GM18502 (cell line): ENCODE results near the gene DSP.

Source experiments
- ATAC-seq: cut with Tn5 transposase; IDR thresholded peaks from one replicate; pipeline ENCODE4 v1.9.1; 2021; ENCODE audit warnings: mild to moderate bottlenecking; ENCODE audit not compliant: unreplicated experiment, poor library complexity

DSP gene, protein sequence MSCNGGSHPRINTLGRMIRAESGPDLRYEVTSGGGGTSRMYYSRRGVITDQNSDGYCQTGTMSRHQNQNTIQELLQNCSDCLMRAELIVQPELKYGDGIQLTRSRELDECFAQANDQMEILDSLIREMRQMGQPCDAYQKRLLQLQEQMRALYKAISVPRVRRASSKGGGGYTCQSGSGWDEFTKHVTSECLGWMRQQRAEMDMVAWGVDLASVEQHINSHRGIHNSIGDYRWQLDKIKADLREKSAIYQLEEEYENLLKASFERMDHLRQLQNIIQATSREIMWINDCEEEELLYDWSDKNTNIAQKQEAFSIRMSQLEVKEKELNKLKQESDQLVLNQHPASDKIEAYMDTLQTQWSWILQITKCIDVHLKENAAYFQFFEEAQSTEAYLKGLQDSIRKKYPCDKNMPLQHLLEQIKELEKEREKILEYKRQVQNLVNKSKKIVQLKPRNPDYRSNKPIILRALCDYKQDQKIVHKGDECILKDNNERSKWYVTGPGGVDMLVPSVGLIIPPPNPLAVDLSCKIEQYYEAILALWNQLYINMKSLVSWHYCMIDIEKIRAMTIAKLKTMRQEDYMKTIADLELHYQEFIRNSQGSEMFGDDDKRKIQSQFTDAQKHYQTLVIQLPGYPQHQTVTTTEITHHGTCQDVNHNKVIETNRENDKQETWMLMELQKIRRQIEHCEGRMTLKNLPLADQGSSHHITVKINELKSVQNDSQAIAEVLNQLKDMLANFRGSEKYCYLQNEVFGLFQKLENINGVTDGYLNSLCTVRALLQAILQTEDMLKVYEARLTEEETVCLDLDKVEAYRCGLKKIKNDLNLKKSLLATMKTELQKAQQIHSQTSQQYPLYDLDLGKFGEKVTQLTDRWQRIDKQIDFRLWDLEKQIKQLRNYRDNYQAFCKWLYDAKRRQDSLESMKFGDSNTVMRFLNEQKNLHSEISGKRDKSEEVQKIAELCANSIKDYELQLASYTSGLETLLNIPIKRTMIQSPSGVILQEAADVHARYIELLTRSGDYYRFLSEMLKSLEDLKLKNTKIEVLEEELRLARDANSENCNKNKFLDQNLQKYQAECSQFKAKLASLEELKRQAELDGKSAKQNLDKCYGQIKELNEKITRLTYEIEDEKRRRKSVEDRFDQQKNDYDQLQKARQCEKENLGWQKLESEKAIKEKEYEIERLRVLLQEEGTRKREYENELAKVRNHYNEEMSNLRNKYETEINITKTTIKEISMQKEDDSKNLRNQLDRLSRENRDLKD (N-terminal part only)

DNA sequence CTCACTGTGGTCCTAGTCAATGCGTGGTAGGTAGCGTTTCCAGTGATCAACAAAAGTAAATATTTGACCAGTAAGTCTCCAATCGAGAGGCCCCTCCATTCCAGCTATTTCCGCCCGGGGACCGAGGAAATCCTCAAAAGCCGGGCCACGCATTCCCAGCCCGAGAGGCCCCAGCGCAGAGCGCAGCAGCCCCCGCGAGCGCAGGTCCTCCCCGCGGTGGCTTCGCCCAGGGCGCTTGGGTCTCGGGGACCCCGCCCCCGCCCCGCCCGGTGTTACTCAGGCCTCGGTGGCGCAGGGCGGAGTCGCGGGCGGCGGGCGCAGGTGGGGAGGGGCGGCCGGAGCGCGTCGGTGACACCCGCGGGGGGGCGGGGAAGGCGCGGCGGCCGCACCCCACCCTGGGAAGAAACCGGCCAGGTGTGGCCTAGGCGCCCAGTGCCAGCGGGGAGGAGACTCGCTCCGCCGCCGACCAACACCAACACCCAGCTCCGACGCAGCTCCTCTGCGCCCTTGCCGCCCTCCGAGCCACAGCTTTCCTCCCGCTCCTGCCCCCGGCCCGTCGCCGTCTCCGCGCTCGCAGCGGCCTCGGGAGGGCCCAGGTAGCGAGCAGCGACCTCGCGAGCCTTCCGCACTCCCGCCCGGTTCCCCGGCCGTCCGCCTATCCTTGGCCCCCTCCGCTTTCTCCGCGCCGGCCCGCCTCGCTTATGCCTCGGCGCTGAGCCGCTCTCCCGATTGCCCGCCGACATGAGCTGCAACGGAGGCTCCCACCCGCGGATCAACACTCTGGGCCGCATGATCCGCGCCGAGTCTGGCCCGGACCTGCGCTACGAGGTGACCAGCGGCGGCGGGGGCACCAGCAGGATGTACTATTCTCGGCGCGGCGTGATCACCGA, at the start of gene DSP:
DSP (plus strand) TSS at position 497 of the 890 bp plus-strand sequence; CDS start at position 742, 245 bp downstream.
- no peak for ATAC-seq

DNA sequence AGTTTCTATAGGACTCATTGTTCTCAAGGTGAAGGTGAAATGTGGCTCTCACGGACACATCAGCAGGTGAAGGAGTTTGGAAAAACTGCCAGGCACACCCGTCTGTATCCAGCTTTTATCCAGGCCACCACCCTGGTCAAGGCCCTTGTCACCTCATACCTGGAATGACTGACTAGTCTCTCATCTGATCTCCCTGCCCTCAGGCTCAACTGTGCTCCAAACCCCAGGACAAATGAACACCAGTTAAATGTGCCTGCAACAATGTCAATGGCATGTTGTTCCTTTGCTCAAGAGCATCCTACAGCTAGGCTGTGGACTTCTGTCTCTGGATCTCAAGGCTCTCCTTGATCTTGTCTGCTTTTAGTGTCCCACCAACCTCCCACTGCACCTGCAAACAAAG, 47.6 kb upstream of the DSP start:
- ATAC-seq: no peak

DNA sequence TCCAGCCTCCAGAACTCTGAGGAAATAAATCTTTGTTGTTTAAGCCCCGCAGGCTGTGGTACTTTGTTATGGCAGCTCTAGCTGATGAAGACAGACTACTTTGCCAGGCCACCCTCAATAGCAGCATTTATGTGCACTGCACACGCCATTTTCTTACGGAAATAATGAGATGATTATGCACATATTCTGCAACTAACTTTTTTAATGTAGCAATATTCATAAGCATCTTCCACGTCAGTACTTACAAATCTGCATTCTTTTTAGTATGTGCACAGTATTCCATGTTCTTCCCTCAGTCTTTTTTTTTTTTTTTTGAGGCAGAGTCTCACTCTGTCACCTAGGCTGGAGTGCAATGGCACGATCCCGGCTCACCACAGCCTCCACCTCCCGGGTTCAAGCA, 46.8 kb upstream of the DSP start:
- ATAC-seq: no peak

DNA sequence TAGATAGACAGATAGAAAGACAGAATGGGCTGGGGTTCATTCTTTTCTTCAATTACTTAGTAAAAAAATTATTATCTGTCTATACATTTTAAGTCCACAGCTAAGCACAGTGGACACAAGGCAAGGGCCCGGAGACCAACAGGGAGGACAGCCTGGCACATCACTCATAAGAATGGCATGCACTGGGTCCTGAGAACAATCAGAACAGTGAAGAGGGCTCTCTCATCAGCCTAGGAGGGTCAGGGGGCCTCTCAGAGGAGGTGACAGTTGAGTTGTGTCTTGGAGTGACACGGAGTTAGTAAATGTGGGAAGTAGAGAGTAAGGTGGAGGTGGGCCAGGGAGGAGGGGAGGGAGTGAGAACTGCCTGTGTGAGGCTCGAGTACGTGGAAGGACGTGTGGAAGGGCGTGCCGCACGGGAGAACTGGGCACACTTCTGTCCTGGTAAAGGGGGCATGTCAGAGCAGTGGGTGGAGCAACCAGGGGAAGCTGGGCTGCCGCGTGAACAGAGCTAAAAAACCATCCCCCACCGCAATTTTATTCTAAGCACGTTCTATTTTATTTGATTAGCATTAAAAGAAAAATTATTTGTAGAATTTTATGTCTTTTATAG, 45.1 kb upstream of the DSP start:
- ATAC-seq: no peak

DNA sequence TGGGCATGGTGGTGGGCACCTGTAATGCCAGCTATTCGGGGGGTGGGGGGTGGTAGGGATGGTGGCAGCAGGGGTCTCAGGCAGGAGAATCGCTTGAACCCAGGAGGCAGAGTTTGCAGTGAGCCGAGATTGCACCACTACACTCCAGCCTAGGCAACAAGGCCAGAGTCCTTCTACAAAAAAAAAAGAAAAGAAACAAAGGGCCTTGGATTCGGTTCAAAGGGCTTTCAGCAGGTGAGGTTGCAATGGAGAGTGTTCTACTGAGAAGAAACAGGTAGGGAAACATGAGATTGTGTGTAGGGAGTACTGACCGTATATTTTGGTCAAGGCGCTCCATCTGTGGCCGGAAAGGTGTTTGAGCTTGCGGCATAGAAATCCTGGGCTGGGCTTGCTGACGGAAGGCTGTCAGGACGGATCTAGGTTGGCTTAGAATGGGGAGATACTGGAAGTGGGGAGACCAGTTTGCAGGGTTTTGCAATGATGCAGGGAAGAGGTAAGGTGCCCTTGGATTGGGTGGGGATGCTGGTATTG, 40.7 kb upstream of the DSP start:
- ATAC-seq: no peak

DNA sequence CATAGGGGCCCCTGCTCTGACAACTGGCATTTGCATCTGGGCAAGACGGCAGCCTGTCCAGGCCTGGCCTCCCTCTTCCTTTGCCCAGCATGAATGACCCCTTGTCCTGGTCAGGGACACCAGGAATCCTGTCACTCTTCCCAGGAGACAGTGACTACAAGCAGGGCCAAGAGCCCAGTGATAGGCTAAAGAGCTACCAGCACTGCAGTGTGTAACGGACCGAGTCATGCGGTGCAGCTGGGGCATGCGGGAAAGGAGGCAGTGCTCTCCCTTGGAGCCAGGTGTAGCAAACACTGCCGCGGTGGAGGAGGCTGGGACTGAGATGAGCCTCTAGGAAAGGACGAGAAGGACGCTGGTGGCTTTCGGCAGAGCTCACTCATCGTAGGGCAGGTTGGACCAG, 38.7 kb upstream of the DSP start:
- ATAC-seq: no peak

DNA sequence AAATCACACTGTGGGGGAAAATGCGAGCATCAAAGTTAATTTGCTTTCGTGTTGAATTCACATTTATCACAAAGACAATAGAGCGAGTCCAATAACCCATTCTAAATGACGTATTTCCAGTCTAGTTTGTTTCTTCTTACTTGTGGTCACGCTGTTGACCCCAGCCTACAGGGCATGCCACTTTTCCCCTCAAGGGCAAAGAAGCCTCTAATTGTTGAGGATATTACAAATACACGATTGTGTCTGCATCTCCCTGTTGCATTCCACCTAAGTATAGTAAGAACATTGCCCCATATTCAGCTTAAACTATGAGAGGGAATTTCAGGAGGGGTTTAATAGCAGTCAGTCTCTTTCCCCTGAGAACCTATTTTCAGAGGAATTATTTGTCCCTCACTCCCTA, 37.4 kb upstream of the DSP start:
- no peak for ATAC-seq

DNA sequence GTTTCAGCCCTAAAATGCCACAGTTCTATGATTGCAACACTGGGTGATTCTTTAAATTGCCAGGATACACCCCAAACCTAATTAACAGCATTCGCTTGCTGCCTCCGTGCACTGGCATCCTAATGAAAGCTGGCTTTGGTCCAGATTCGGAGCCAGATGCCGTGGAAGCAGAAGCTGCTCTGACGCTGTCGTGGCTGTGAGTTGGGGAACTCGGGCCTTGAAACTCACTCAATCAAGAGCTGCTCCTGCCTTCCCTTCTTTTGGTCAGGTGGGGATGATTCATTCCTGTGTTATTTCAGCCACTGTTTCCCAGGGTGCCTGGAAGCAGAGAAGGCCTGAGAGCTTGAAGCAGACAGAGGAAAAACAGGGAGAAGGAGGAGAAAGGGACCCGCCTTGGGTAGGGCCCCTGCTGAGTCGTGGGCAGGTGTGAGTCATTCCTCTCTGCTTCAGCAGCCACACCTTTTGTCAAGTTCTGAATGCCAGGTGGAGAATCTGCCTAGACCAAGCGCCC, 36.2 kb upstream of the DSP start:
- ATAC-seq: no peak

DNA sequence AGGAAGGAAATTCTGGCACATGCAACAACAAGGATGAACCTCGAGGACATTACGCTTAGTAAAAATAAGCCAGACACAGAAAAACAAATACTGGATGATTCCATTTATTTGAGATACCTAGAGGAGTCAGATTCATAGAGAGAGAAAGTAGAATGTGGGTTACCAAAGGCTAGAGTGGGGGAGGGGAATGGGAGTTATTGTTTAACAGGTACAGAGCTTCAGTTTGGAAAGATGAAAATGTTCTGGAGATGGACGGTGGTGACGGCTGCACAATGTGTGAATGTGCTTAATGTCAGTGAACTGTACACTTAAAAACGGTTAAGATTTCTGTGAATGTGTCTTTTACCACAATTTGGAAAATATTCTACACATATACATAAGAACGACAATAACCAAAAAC, 33.9 kb upstream of the DSP start:
- no peak for ATAC-seq

DNA sequence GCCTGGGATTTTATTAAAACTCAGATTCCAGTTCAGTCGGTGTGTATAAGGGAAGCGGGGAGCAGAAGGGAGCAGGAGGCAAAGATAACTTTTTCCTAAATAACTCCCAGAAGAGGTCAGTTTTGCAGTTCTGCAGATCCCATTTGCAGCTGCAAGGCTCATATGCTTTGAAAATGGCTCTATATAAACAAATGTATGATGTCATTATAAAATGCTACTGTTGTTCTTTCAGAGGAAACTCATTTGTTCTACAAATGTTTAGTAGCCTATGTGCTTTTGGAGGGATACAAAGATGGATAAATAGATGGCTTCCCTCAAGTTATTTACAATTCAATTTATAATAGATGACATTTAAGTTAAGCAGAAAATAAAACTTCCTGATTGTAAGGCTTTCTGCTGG, 29.2 kb upstream of the DSP start:
- ATAC-seq: no peak

DNA sequence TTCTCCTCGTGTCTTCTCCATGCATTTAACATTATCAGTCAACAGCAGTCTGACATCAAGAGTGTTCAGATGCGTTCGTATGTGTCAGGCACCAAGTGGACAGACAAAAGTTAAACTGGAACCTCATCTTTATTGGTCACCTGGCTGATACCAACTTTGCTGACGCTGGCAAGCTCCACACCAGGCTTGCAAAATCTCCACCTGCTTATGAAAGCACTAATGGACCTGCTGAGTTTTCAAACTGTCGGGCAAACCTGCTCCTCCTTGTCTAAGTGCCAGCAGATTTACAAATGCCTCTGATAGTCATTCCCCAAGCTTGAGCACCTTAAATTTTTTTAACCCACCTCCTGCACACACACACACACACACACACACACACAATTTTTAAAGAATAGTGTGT, 27.9 kb upstream of the DSP start:
- ATAC-seq: no peak

DNA sequence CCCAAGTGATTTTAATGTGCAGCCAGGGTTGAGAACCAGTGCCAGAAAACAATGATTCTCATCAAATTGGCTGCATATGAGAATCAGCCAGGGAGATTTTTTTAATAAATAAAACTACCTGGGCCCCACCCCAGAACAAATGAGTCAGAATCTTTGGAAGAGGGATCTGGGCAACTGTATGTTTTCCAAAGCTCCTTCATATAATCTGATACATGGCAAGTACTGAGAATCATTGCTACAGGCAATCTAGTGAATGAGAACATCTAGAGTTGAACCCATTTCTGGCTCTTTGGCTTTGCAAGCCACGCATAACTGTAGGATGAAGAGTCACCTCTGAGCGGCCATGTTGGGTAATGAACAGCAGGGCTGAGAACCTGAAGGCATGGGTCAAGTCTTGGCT, 26.1 kb upstream of the DSP start:
- ATAC-seq: no peak

DNA sequence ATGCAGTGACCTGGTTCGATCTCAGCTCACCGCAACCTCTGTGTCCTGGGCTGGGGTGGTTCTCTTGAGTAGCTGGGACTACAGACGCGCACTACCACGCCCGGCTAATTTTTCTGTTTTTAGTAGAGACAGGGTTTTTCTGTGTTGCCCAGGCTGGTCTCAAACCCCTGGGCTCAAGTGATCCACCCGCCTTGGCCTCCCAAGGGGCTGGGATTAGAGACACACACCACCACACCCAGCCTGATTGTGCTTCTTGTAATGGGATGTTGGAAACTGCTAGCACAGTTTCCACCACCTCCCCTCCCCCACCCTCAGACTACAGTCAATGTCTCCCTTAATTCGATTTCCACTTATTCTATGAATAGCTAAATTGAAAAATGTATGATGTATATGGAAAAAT, 22.6 kb upstream of the DSP start:
- ATAC-seq: no peak

DNA sequence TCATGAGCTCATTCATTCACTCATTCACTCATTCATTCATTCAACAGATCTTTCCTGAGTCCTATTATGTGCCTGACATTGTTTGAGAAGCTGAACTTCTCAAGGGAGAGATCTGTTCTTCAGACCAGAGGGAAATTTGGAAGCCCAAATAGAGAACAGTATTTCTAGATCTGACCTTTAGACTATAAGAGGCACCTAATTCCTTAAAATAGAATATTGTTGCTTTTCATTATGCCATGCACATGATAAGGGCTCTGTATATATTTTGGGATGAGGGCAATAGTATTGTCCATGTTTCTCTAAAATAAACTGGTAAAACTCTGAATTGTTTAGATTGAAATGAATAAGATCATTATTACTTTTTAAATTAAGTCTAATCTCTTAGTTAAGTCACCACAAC, 18.6 kb upstream of the DSP start:
- ATAC-seq: no peak

DNA sequence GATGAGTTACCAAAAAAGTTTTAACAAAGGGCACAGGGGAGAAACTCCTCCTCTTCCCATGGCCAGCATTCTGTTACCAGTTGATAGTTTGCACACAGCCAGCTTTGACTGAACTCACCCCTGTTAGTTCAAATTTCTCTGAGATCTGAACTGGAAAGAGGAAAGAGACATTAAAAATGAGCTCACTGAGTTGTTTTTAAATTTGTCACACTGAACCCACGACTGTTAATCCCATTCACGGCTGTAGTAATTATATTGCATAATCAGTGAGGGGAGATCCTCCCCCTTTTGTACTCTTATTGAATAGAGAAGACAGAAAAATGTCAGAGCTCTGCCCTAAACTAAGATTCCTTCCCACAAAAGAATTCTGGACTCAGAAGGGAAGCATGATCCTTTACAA, 17.5 kb upstream of the DSP start:
- no peak for ATAC-seq

DNA sequence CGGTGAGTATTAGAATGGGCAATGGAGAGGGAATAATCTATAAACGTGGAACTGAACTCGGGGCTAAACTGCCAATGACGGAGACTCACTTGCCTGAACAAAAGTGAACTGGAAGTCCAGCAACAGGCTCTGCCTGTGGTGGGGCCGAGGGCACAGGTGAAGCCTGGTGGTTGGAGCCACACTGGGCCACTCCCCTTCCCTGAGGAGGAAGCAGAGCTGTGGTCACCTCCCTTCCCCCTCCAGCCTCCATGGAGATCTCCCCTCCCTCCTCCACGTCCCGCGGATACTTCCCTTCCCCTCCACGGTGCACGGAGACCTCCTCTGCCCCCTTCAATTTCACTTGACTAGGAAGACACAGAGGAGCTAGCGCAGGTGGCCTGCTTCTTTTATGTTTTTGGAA, 14.7 kb upstream of the DSP start:
- ATAC-seq: no peak

DNA sequence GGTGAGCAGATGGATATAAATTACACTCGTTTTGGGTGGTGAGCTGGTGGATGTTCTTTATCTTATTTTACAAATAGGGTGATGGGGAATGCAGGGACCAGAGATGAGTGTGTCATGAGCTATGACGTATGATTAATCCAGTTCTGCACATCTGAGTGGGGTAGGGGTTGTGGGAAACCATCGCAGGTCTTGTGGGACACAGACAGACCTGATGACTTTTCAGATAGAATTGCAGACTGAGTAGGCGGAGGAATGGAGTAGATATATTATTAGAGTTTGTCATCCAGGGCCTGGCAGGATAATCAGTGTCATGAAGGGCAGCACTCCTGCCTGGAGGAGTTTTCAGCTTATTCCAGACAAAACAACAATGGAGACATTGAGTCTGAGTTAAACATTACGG, 12.9 kb upstream of the DSP start:
- ATAC-seq: no peak

DNA sequence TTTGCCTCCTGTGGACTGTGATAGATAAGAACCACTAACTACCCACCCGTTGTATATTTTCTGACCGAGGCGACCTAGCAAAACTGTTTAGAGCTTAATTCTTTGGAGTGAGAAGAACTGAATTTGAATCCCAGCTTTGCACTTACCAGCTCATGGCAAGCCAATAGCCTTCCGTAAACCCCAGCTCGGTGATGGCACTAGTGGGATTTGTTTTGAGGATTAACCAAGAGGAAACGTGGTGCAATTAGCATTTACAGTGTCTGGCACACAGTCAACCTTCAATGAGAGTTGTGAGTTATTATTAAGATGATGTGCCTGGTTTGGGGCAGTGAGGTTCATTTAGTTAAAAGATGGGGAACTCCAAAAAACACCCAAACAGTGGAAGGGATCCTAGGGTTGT, 12.3 kb upstream of the DSP start:
- no peak for ATAC-seq

DNA sequence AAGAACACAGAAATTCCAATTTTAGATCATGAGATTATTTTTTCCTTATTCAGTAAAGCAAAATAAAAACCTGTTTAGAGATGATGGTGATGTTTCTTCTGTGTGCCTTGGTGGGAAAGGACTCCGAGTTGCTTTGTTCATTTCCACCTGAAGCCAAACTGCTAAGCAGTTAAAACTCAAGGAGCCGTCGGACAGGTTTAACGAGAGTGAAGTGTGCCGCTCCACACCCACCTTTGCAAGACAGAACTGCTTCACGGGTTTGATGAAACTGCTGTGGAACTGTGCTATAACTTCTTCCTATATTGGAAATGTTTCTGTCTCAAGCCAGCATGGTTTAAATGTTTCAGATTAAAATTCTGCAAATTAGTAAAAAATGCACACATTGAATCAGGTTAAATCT, 9.2 kb upstream of the DSP start:
- no peak for ATAC-seq
